ENCODE data around the gene SLC7A6OS. TPM values are rescaled to one million over a fixed set of nuclear protein-coding genes. Genes with fewer than 3 reads are reported as not detected.
A peak's percentile ranks its signal among the peaks of the same experiment; 100 is the strongest.

Gene SLC7A6OS
- total RNA-seq, 4 donors from 2014 or later, result 8.8 to 18.1 (median 10.1) TPM

DNA sequence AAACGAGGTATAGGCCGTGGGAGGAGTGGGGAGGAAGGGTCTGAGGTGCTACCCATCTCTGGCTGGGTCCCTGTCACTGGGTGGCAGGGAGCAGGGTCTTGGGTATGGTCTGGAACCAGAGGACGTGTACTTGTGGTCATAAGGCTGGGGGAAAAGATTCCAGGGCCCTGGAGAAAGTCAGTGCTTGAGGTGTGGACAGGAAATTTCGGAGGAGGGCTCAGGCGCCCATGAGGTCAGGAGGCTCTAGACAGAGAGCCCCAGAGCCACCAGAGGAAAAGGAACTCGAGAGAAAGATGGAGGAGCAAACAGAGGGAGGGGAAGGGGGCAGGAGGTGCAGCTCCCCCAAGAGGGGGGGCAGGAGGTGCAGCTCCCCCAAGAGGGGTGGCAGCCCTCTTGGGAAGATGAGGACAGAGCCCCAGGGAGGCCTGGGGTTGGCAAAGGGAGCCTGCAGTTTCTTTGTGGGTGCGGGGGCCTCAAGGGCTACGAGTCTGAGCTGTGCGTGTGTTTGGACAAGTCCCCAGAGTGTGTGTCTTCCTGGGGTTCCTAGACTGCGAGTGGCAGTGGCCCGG lies 47.1 kb downstream of the SLC7A6OS start:
- H3K4me3 ChIP-seq, result peak overlapping the region; percentile 83
- peak overlapping the region; percentile 94 for H3K27ac ChIP-seq
- DNase-seq (ENCODE audit: low spot score in 2 of 2), result no peak
- peaks cover 36% of the 10 kb centered on the region for H3K4me1 ChIP-seq
- no peaks in the 10 kb centered on the region for H3K27me3 ChIP-seq
- H3K9me3 ChIP-seq, result no peaks in the 10 kb centered on the region
- WGBS, result 52% methylated on average over 9 of the region's 11 CpGs
- TF ChIP-seq, protein P1, sequence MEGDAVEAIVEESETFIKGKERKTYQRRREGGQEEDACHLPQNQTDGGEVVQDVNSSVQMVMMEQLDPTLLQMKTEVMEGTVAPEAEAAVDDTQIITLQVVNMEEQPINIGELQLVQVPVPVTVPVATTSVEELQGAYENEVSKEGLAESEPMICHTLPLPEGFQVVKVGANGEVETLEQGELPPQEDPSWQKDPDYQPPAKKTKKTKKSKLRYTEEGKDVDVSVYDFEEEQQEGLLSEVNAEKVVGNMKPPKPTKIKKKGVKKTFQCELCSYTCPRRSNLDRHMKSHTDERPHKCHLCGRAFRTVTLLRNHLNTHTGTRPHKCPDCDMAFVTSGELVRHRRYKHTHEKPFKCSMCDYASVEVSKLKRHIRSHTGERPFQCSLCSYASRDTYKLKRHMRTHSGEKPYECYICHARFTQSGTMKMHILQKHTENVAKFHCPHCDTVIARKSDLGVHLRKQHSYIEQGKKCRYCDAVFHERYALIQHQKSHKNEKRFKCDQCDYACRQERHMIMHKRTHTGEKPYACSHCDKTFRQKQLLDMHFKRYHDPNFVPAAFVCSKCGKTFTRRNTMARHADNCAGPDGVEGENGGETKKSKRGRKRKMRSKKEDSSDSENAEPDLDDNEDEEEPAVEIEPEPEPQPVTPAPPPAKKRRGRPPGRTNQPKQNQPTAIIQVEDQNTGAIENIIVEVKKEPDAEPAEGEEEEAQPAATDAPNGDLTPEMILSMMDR (IDR thresholded peaks at IDR 0.05), result no peak
- TF ChIP-seq POLR2AphosphoS5 (IDR thresholded peaks at IDR 0.05) (no peak), EP300 (IDR thresholded peaks at IDR 0.05) (no peak), POLR2A (IDR thresholded peaks at IDR 0.05) (no peak)
- peaks cover 20% of the 10 kb centered on the region for H3K36me3 ChIP-seq

DNA sequence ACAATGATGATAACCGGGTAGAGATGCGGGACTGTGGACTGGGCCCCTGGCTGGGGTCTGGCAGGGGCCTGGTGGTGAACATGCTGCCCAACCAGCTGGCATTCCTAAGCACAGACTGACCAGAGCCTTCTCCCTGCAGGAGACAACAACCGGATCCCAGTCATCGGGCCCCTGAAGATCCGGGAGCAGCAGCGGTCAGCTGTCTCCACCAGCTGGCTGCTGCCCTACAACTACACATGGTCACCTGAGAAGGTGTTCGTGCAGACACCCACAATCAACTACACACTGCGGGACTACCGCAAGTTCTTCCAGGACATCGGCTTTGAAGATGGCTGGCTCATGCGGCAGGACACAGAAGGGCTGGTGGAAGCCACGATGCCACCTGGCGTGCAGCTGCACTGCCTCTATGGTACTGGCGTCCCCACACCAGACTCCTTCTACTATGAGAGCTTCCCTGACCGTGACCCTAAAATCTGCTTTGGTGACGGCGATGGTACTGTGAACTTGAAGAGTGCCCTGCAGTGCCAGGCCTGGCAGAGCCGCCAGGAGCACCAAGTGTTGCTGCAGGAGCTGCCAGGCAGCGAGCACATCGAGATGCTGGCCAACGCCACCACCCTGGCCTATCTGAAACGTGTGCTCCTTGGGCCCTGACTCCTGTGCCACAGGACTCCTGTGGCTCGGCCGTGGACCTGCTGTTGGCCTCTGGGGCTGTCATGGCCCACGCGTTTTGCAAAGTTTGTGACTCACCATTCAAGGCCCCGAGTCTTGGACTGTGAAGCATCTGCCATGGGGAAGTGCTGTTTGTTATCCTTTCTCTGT lies 51.5 kb downstream of the SLC7A6OS start:
- TF ChIP-seq, protein P1 (IDR thresholded peaks at IDR 0.05), result no peak
- TF ChIP-seq EP300 (IDR thresholded peaks at IDR 0.05), result no peak
- no peak for TF ChIP-seq POLR2A (IDR thresholded peaks at IDR 0.05)
- no peak for TF ChIP-seq POLR2AphosphoS5 (IDR thresholded peaks at IDR 0.05)
- no peak overlapping the region for H3K4me3 ChIP-seq
- no peak overlapping the region for H3K27ac ChIP-seq
- H3K9me3 ChIP-seq, result no peaks in the 10 kb centered on the region
- H3K36me3 ChIP-seq, result peaks cover 45% of the 10 kb centered on the region
- no peak for DNase-seq (ENCODE audit: low spot score in 2 of 2)
- no peaks in the 10 kb centered on the region for H3K27me3 ChIP-seq
- WGBS, result 89% methylated on average over 10 of the region's 27 CpGs
- peaks cover 21% of the 10 kb centered on the region for H3K4me1 ChIP-seq

DNA sequence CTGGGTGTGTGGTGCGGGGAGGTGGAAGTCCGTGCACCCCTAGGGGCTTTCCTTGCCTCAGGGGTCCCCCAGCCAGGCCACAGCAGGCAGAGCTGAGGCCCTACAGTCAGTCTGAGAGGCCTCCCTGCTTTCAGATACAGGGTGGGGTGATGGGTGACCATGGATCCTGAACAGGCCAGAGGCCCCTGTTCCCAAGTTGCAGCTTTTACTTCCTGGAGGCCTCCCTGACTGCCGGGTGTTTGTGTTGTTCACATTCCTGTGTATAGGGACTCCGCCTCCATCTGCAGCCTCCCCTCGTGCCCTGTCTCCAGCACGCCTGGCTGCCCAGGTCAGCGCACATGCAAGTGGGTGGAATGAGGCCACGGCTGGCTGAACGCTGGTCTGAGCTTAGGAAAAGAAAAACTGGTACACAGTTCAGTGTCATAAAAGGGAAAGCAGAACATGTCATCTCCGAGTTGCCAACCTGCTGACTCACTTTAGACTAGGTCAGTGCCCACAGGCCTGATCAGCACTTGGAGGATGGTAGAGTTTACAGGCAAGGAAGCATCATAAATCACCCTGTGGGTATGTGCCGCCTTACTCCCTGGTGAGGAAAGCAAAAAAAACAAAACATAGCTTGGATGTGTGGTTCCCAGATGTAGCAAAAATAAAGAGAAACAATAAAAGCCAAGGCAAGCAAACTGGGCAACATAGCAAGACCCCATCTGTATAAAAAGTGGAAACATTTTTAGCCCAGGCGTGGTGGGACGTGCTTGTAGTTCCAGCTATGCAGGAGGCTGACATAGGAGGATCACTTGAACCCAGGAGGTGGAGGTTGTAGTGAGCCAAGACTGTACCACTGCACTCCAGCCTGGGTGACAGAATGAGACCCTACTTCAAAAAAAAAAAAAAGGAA lies 52.6 kb downstream of the SLC7A6OS start:
- no peaks in the 10 kb centered on the region for H3K27me3 ChIP-seq
- H3K4me1 ChIP-seq, result peaks cover 14% of the 10 kb centered on the region
- peak overlapping the region; percentile 7 for H3K27ac ChIP-seq
- DNase-seq (ENCODE audit: low spot score in 2 of 2), result no peak
- 60% methylated on average over 12 of the region's 13 CpGs for WGBS
- TF ChIP-seq POLR2AphosphoS5 (IDR thresholded peaks at IDR 0.05) (no peak), EP300 (IDR thresholded peaks at IDR 0.05) (no peak), POLR2A (IDR thresholded peaks at IDR 0.05) (no peak)
- TF ChIP-seq, protein P1 (IDR thresholded peaks at IDR 0.05), result no peak
- H3K9me3 ChIP-seq, result no peaks in the 10 kb centered on the region
- peaks cover 53% of the 10 kb centered on the region for H3K36me3 ChIP-seq
- H3K4me3 ChIP-seq, result no peak overlapping the region

DNA sequence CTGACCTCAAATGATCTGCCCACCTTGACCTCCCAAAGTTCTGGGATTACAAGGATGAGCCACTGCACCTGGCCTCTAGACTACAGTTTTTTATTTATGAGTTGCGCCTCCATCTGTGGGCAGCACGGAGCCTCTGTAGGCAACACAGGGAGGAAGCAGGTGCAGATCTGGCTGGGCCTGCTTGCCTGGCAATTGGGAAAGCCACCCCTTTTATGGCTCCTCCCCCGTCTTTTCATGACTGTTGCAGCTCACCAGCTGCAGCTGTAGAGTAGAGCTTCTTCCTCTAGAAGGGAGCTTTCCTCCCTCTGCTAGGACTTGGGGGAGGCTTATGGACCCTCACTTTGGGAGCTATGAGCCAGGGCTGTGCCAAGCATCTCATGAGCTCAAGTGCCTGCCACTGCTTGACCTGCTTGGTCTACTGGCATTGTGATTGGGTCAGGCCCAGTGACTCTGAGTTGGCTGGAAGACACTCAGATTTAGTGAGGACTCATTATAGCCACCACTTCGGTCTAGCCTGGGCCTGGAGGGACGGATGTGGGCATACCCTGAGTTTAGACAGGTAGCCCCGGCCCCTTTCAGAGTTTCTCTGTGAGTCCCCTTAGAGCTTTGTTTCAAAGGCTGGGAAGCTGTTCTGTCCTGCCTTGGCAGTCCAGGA lies 53.4 kb downstream of the SLC7A6OS start:
- Histone ChIP-seq H3K9me3 (no peaks in the 10 kb centered on the region), H3K27me3 (no peaks in the 10 kb centered on the region), H3K36me3 (peaks cover 53% of the 10 kb centered on the region), H3K4me3 (no peak overlapping the region), H3K27ac (peak overlapping the region; percentile 7), H3K4me1 (peaks cover 20% of the 10 kb centered on the region)
- TF ChIP-seq, protein P1 (IDR thresholded peaks at IDR 0.05), result no peak
- TF ChIP-seq POLR2A (IDR thresholded peaks at IDR 0.05), result no peak
- TF ChIP-seq POLR2AphosphoS5 (IDR thresholded peaks at IDR 0.05), result no peak
- no peak for TF ChIP-seq EP300 (IDR thresholded peaks at IDR 0.05)
- DNase-seq (ENCODE audit: low spot score in 2 of 2), result no peak
- WGBS, result 63% methylated on average over 4 of the region's 6 CpGs

All from suprapubic skin (tissue), 4 donors.